ENCODE measurements around the gene ZNF354B.
"Not testable (repeated sequence)": the region's sequence is repeated elsewhere in the genome, so short reads cannot be mapped to it uniquely, and the experiment has no call there.

The ZNF354B gene

GRCh38 chr5:178859625-178860521, at the start of gene ZNF354B:
Gene ZNF354B, plus strand, starts transcription at chr5:178859953. Its CDS starts 1,095 bp downstream, at chr5:178861048.
- DNase-seq = peak; percentile 85

- no peak for DNase-seq
Observed at GRCh38 chr5:178817506-178817905, 42.2 kb upstream of the ZNF354B start.

- peak; percentile 37 for DNase-seq
Observed at GRCh38 chr5:178818094-178818493, 41.7 kb upstream of the ZNF354B start.

GRCh38 chr5:178820001-178820400, 39.8 kb upstream of the ZNF354B start:
- no peak for DNase-seq

- DNase-seq = no peak
Observed at GRCh38 chr5:178825444-178825843, 34.3 kb upstream of the ZNF354B start.

GRCh38 chr5:178826216-178826615, 33.5 kb upstream of the ZNF354B start:
- DNase-seq = no peak

GRCh38 chr5:178827636-178828035, 32.1 kb upstream of the ZNF354B start:
- no peak for DNase-seq

- no peak for DNase-seq
Observed at GRCh38 chr5:178831049-178831448, 28.7 kb upstream of the ZNF354B start.

GRCh38 chr5:178832618-178833201, 27.0 kb upstream of the ZNF354B start:
- DNase-seq = peak; percentile 13

- no peak for DNase-seq
Observed at GRCh38 chr5:178836628-178837027, 23.1 kb upstream of the ZNF354B start.

- DNase-seq = not testable (repeated sequence)
Observed at GRCh38 chr5:178838695-178839318, 20.9 kb upstream of the ZNF354B start.

GRCh38 chr5:178839319-178839704, 20.4 kb upstream of the ZNF354B start:
- DNase-seq = peak; percentile 4

GRCh38 chr5:178840399-178840798, 19.4 kb upstream of the ZNF354B start:
- not testable (repeated sequence) for DNase-seq

GRCh38 chr5:178849316-178849715, 10.4 kb upstream of the ZNF354B start:
- DNase-seq = no peak

- DNase-seq = no peak
Observed at GRCh38 chr5:178851951-178852350, 7.8 kb upstream of the ZNF354B start.

- no peak for DNase-seq
Observed at GRCh38 chr5:178854284-178854683, 5.5 kb upstream of the ZNF354B start.

- not testable (repeated sequence) for DNase-seq
Observed at GRCh38 chr5:178860615-178861014, 862 bp downstream of the ZNF354B start.

- DNase-seq = no peak
Observed at GRCh38 chr5:178861627-178862026, 1.9 kb downstream of the ZNF354B start.

- DNase-seq = no peak
Observed at GRCh38 chr5:178866946-178867345, 7.2 kb downstream of the ZNF354B start.

- DNase-seq = no peak
Observed at GRCh38 chr5:178869577-178869976, 9.8 kb downstream of the ZNF354B start.

GRCh38 chr5:178870411-178870810, 10.7 kb downstream of the ZNF354B start:
- no peak for DNase-seq

GRCh38 chr5:178872302-178872701, 12.5 kb downstream of the ZNF354B start:
- DNase-seq = no peak

- not testable (repeated sequence) for DNase-seq
Observed at GRCh38 chr5:178883115-178883694, 23.5 kb downstream of the ZNF354B start.

All from NCI-H774 (cell line).